Measurements from ENCODE around the gene CCDC188. TPM values are rescaled to one million over a fixed set of nuclear protein-coding genes. Genes with fewer than 3 reads are reported as not detected.

The CCDC188 gene
- total and polyA plus RNA-seq, 9 of the 15 experiments (the other 6 are each of a cell fraction or from before 2014, with no cell fraction given), result not detected

GRCh38 chr22:20191000-20191515, 40.2 kb upstream of the CCDC188 start:
- Histone ChIP-seq H2AFZ (ENCODE audit: low read depth, low read length) (no peak overlapping the region), H3K9me1 (ENCODE audit: control insufficient read depth, insufficient read depth, low read length) (peaks cover 3% of the 10 kb centered on the region), H3K4me2 (ENCODE audit: insufficient read depth, low read length) (no peak overlapping the region), H3K9me3 (replicated peaks; ENCODE audit: control insufficient read depth, insufficient read depth, low read depth, low read length) (no peaks in the 10 kb centered on the region), H3K79me2 (ENCODE audit: control insufficient read depth, insufficient read depth, low read length) (no peaks in the 10 kb centered on the region), H3K27me3 (ENCODE audit: control insufficient read depth in 2 of 2, insufficient read depth in 2 of 2, low read length in 2 of 2) (peaks cover 54 to 78% of the 10 kb centered on the region in 2 experiments), H3K4me1 (replicated peaks in 1 of 2; ENCODE audit: control insufficient read depth in 2 of 2, insufficient read depth in 2 of 2, low read length in 2 of 2) (peaks cover 0 to 50% of the 10 kb centered on the region in 2 experiments; a peak in 2 of 5 replicates), H3K27ac (ENCODE audit: extremely low read depth, low read depth, low read length) (no peak overlapping the region), H3K4me3 (no peak overlapping the region), H3K36me3 (ENCODE audit: control insufficient read depth, insufficient read depth, low read length) (no peaks in the 10 kb centered on the region), H3K9ac (ENCODE audit: insufficient read depth in 1 of 2, low read depth in 2 of 2, low read length in 2 of 2) (no peak overlapping the region), H4K20me1 (replicated peaks; ENCODE audit: control insufficient read depth, insufficient read depth, low read length) (peaks cover 37% of the 10 kb centered on the region)
- ChIA-PET POLR2A (interaction anchor here (0.6 to 1.8 kb wide), 13 partner anchors 9 to 101 kb away, joined by 3 to 12 read pairs (median 3); no protein-coding TSS in a partner anchor), CTCF (ENCODE audit: low intra/inter-chr PET ratio) (interaction anchor here (0.6 kb wide), 1 partner anchor 34 kb away, joined by 3 read pairs; no protein-coding TSS in a partner anchor)
- intact Hi-C loops (cut with micrococcal nuclease), result loop anchor here (5.0 kb wide), 1 partner anchor 34 kb away; no protein-coding TSS in a partner anchor
- WGBS (ENCODE audit: insufficient coverage, low coverage, missing lambda C conversion rate), result 7% methylated on average over 10 of the region's 10 CpGs
- ATAC-seq (no peak), DNase-seq (ENCODE audit: extremely low read depth in 1 of 4, low spot score in 3 of 4) (no peak), FAIRE-seq (no peak)
- no TSS peak for BruUV-seq (replicated peaks)
- in situ Hi-C loops (cut with MboI), result no loop called here
- TF ChIP-seq SETDB1 (IDR thresholded peaks at IDR 0.05; ENCODE audit: low read length) (peak; percentile 23), ZBTB40 (IDR thresholded peaks at IDR 0.05) (no peak), ZBTB40 (CRISPR knock-in tag; IDR thresholded peaks at IDR 0.05) (0 out of 2 replicates have a peak, but pooled peaks have one; percentile 28), IRF2 (CRISPR knock-in tag; IDR thresholded peaks at IDR 0.05) (0 out of 2 replicates have a peak, but pooled peaks have one; percentile 68), STAG1 (CRISPR knock-in tag; IDR thresholded peaks at IDR 0.05; ENCODE audit: borderline replicate concordance) (0 out of 2 replicates have a peak, but pooled peaks have one; percentile 26), ZNF589 (CRISPR knock-in tag; IDR thresholded peaks at IDR 0.05; ENCODE audit: low read depth) (no peak), MBD2 (IDR thresholded peaks at IDR 0.05; ENCODE audit: borderline replicate concordance, low read depth) (no peak), EZH2 (IDR thresholded peaks at IDR 0.05; ENCODE audit: borderline replicate concordance, low read depth, low read length) (peak; percentile 91), BHLHE40 (IDR thresholded peaks at IDR 0.05; ENCODE audit: low read length) (no peak), RFX1 (IDR thresholded peaks at IDR 0.05) (no peak), PHF8 (IDR thresholded peaks at IDR 0.05; ENCODE audit: borderline replicate concordance, low read length) (peak; percentile 21; the same call in 1 of the 2 replicates), ZNF445 (CRISPR knock-in tag; IDR thresholded peaks at IDR 0.05; ENCODE audit: low read depth) (no peak), ZNF511 (CRISPR knock-in tag; IDR thresholded peaks at IDR 0.05) (peak; percentile 18; the same call in 1 of the 2 replicates)
